ENCODE results near the gene RAD51B.
"Not testable (repeated sequence)": the region's sequence is repeated elsewhere in the genome, so short reads cannot be mapped to it uniquely, and the experiment has no call there.

The RAD51B gene

DNA sequence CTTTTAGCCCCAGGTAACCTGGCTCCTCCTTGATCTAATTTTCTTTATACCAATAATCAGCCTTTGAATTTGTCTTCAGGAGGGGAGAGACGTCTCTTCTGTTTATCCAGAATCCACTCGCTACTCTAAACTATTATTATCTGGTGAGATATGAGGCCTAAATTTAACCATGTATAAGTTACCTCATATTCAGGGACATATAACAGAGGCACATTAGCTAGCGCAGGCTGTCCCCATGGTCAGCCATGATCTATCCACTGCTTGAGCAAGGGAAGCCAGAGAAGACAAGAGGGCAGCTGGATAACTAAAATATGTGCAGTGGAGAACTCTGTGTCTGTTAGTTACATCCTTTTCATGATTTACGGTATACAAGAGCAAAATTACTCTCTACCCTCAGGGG, 481.0 kb downstream of the RAD51B start:
- TF ChIP-seq, protein P1, sequence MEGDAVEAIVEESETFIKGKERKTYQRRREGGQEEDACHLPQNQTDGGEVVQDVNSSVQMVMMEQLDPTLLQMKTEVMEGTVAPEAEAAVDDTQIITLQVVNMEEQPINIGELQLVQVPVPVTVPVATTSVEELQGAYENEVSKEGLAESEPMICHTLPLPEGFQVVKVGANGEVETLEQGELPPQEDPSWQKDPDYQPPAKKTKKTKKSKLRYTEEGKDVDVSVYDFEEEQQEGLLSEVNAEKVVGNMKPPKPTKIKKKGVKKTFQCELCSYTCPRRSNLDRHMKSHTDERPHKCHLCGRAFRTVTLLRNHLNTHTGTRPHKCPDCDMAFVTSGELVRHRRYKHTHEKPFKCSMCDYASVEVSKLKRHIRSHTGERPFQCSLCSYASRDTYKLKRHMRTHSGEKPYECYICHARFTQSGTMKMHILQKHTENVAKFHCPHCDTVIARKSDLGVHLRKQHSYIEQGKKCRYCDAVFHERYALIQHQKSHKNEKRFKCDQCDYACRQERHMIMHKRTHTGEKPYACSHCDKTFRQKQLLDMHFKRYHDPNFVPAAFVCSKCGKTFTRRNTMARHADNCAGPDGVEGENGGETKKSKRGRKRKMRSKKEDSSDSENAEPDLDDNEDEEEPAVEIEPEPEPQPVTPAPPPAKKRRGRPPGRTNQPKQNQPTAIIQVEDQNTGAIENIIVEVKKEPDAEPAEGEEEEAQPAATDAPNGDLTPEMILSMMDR (conservative IDR thresholded peaks at IDR 0.05): no peak
- TF ChIP-seq ZFX (IDR thresholded peaks at IDR 0.05): no peak
- no peak overlapping the region for H3K27ac ChIP-seq

DNA sequence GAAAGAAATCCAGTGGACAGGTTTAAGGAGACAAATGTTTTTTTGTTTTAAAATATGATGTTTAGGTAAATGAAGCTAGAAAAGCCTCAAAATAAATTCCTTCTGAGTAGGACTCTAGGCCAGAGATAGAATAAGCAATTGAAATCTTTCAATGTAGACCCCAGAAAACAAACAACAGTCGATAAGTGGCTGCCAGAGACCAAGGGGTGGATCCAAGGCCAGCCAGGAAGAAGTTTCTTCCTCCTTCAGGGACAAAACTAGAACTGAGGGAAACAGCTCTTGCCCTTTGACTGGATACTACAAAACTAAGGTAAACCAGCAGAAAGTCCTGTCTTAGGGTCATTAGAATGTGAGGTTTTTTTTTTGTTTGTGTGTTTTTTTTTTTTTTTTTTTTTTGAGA, 481.6 kb downstream of the RAD51B start:
- no peak overlapping the region for H3K27ac ChIP-seq
- TF ChIP-seq, protein P1 (conservative IDR thresholded peaks at IDR 0.05): no peak
- TF ChIP-seq ZFX (IDR thresholded peaks at IDR 0.05): no peak

DNA sequence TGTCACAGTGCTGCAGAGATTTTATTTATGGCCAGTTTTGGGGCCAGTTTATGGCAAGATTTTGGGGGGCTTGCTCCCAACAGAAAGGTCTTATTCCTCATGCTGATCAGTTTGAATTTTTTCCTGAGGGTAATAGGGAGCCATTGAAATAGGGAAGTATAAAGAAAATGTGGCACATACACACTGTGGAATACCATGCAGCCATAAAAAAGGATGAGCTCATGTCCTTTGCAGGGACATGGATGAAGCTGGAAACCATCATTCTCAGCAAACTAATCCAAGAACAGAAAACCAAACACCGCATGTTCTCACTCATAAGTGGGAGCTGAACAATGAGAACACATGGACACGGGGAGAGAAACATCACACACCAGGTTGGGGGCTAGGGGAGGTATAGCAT, 483.4 kb downstream of the RAD51B start:
- not testable (repeated sequence) for H3K27ac ChIP-seq

DNA sequence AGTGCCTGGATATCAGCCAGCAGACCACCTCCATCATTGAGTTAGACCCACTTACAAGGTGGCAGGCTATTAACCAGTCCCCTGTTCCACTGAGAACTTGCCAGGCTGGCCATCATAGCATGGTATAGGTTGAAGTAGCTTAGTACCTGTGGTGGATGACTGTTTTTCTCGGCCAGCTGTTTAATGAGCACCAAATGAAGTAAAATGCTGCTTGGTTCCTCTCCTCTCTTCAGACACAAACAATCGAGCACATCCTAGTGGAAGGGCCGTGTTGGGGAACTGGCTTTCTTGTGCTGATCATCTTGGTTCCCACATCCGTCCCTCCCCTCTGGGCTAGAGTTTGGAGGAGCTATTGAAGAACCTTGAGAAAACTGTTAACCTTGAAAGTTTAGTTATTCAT, 486.2 kb downstream of the RAD51B start:
- peak overlapping the region; percentile 9; the same call in 1 of the 2 replicates for H3K27ac ChIP-seq

DNA sequence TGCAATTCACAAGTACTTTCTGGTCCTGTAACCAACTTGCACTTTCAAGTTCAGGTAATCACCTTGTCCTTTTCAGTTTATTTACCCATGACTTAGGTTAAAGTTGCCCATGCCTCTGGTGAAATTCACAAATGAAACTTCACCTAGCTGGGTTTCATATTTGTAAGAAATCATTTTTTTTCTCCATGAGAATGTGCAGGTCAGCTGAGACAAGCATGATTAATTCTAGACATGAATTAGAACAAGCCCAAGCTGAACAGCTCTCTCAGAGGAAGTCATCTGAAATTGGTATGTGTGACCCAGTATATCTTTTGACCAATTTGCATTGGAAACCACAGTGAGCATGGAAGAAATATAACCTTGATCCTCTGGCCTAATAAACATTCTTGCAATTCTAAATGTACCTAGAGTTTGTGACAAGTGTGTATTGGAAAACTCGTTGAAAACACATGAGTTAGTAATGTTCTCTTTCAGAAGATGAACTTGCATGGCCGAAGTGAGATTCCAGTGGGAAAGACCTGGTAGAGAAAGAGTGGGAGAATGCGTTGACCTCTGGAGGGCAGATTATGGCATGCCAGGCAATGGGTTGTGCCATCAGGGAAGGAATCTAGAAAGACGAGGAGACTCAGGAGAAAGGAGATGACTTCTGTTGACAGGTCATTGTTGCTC, 486.8 kb downstream of the RAD51B start:
- H3K27ac ChIP-seq: peak overlapping the region; percentile 69
- no peak for TF ChIP-seq ZFX (IDR thresholded peaks at IDR 0.05)
- TF ChIP-seq, protein P1 (conservative IDR thresholded peaks at IDR 0.05): peak; percentile 6

More for the DNA sequence above, 486.2 kb downstream of the RAD51B start:
- TF ChIP-seq, protein P1 (conservative IDR thresholded peaks at IDR 0.05): no peak
- no peak for TF ChIP-seq ZFX (IDR thresholded peaks at IDR 0.05)

DNA sequence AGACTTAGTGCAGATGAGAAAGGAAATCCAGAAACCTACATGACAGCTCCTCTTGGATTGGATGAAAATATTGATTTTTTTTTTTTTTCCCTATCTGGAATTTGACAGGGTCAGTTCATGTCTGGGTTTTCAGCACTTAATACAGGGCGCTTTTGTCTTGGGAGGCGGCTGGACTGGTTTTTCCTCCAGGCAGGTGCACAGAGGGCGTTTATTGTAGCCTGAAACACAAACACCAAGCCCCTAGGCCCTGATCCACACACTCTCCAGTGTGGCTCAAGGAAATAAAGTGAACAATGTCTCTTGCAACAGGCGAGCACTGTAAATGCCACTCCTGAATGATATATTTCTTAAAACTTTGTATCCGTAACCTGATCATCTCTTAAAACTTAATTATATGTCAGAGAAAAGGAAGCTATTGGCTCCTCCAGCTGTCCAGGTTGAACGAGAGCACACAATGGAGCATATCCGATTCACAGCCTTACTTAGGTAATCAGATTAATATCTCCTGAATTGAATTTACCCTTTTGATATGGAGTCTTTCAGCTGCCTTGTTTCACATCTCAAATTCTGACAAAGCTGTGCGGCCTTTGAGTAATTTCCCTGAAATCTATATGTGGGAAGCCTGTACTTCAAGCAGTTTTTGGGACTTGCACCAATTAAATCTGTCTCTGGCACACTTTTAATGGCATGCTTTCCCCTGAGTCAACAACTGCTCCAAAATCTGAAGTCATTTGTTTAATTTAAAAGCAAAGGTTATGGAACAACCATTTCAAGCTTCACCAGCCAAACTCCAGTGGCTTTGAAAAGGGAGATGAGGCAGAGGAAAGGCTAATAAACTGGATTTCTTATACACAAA, 487.6 kb downstream of the RAD51B start:
- TF ChIP-seq, protein P1 (conservative IDR thresholded peaks at IDR 0.05): no peak
- no peak for TF ChIP-seq ZFX (IDR thresholded peaks at IDR 0.05)
- H3K27ac ChIP-seq: peak overlapping the region; percentile 69

DNA sequence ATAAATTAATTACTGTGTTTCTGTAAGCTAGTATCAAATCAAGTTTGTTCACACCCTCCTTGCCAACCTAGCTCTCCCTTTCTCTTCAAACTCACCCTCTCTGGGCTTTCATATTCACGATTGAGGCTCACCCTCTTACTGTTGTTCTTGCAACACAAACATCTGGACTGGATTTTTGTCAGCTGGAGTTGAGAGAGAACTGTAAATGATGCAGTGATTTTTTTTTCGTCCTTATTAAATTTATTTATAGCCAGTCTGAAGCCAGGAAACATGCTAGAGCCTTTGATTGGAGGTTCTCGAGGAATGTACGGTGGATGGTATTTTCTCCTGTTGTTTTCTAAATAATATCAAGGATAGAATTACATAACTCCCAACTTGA, 488.2 kb downstream of the RAD51B start:
- TF ChIP-seq ZFX (IDR thresholded peaks at IDR 0.05): no peak
- TF ChIP-seq, protein P1 (conservative IDR thresholded peaks at IDR 0.05): no peak
- peak overlapping the region; percentile 69; the same call in 1 of the 2 replicates for H3K27ac ChIP-seq

All from C4-2B (cell line).